Activated CD8-positive, alpha-beta memory T cell treated with anti-CD3 and anti-CD28 coated beads for 4 hours (primary cell): ENCODE measurements around the gene SIGLEC9.
"Not testable (repeated sequence)": the region's sequence is repeated elsewhere in the genome, so short reads cannot be mapped to it uniquely, and the experiment has no call there.

Experiments
- DNase-seq, 2 donors: peaks; one replicate each; pipeline ENCODE4 v3.0.0-alpha.2; 2020; ENCODE audit warnings: low read depth in 2 of 2

Gene SIGLEC9

GRCh38 chr19:51123802-51124201 is 904 bp upstream of the SIGLEC9 start:
- no peak for DNase-seq

GRCh38 chr19:51124216-51124615 is 490 bp upstream of the SIGLEC9 start:
- no peak for DNase-seq

DNA sequence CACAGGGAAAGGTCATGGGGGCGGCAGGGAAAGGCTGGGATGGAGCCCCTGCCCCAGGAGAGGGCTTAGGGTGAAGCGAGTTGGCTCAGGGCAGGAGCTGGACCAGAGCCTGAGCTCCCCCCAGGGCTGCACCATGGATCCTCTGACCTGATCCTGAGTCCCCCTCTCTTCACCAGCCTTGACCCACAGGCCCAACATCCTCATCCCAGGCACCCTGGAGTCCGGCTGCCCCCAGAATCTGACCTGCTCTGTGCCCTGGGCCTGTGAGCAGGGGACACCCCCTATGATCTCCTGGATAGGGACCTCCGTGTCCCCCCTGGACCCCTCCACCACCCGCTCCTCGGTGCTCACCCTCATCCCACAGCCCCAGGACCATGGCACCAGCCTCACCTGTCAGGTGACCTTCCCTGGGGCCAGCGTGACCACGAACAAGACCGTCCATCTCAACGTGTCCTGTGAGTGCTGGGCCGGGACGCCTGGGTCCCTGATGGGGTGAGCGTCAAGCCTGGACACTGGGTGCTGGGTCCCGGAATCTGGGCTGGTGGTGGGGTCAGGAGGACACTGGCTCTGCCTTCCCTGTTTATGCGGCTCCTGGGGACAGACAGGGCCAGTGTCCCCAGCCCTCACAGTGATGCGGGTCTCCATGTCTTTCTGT is 842 bp downstream of the SIGLEC9 start:
- DNase-seq: no peak

- no peak for DNase-seq
These were observed 2.3 kb downstream of the SIGLEC9 start for GRCh38 chr19:51127032-51127431.

- no peak for DNase-seq
These were observed 3.0 kb downstream of the SIGLEC9 start for GRCh38 chr19:51127755-51128154.

DNA sequence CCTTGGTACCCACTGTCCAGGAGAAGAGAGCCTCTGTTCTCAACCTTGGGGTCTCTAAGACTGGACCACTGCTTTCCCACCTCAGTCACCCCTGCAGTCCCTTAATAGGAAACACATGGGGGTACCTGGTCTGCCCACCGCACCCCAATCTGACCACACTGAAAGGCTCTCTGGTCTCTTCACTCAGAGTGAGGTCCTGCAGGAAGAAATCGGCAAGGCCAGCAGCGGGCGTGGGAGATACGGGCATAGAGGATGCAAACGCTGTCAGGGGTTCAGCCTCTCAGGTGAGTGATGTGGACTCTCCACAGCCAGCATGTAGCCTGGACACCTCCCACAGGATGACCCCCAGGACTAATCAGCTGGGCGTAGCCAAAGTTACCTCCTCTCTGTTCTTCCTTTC is 3.5 kb downstream of the SIGLEC9 start:
- DNase-seq: no peak

- DNase-seq: no peak
These were observed 5.0 kb downstream of the SIGLEC9 start for GRCh38 chr19:51129716-51130115.

GRCh38 chr19:51131780-51132680 is 7.3 kb downstream of the SIGLEC9 start:
- DNase-seq: no peak

DNA sequence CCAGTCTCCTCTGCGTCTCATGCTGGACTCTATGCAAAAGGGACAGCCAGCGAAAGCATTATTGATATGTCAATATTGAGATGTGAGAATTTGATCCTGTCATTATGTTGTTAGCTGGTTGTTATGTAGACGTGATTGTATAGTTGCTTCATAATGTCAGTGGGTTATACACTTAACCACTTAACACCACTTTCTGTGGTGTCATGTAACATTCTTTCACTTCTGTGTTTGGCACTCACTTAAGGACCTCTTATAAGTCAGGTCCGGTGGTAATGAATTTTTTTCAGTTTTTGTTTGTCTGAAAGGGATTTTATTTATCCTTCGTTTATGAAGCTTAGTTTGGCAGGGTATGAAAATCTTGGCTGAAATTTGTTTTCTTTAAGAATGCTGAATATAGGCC is 10.3 kb downstream of the SIGLEC9 start:
- no peak for DNase-seq

DNA sequence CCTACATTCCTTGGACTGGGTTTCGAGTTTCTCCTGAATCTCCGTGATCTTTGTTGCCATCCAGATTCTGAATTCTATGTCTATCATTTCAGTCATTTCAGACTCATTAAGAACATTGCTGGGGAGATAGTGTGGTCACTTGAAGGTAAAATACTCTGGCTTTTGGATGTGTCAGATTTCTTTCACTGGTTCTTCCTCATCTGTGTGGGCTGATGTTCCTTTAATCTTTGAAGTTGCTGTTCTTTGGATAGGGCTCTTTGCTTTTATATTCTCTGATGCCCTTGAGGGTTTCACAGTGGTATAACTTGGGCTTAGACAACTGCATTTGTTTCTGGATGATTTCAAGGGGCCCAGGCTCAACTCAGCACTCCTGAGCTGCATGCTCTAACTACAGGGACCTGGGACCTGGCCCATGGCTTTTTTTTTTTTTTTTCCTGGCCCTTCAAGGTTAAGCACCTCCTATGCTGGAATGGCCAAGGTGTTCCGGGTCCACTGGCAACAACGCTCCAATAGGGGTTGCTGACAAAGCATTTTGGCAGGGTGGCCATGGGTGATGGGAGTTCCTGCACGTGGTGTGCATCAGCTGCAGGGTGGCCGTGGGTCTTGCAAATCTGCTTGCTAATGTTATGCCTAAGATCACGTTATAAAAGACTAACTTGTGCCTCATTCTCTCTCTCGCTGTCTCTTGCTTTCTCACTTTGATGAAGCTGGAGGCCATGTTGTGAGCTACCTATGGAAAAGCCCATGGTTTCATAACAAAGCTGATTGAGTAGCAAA is 11.5 kb downstream of the SIGLEC9 start:
- DNase-seq: no peak

DNA sequence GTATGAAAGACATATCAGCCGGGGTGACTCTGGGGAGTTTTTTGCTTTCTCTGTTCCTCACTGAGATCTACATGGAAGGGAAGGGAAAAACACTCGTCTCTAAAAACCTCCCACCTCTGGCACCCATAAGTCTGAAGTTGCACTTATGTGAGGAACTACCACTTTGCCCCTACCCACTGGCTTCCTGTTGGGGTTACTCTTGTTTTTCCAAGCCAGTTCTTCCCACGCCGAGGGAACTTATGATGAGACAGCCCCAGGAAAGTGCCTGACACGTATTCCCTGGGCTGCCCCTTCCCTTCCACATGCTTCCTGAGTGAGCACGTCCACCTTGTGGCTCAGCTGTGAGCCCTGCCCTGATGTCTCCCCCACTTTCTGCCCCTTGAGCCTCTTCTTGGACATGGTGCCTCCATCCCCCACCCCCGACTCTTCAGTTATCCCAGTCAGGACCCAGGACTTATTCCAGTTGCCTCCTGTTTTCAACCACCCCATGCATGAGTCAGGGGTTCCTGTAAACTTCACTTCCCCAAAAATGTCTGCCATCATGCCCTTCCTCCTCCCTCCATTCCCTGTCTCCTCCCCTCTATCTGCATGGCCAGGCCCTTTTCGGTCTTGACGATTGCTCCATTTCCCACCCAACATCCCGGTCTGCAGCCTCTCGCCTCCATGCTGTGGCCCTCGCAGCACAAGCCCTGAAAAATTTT is 12.3 kb downstream of the SIGLEC9 start:
- DNase-seq: no peak

- no peak for DNase-seq
These were observed 13.2 kb downstream of the SIGLEC9 start for GRCh38 chr19:51137792-51138425.

GRCh38 chr19:51138549-51138979 is 13.9 kb downstream of the SIGLEC9 start:
- no peak for DNase-seq

GRCh38 chr19:51139299-51140014 is 14.8 kb downstream of the SIGLEC9 start:
- no peak for DNase-seq

GRCh38 chr19:51140441-51140840 is 15.7 kb downstream of the SIGLEC9 start:
- DNase-seq: no peak

DNA sequence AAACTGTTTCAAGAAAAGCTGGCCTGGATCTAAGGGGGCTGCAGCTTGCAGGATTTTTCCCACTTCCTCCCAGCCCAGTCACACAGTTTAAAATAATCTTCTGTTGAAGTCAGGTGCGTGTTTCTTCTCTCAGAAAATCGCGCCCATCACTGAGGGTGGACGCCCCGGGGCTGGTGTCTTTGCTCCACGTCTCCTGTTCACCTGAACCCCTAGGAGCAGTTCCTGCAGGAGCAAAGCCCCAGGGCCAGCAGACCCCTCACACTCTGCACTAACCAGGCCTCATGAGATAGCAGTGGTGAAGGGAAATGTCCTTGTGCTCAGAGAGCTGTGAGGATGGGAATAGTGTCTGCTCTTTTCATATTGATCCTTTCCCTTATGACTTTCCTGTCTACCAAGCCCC is 16.5 kb downstream of the SIGLEC9 start:
- no peak for DNase-seq

DNA sequence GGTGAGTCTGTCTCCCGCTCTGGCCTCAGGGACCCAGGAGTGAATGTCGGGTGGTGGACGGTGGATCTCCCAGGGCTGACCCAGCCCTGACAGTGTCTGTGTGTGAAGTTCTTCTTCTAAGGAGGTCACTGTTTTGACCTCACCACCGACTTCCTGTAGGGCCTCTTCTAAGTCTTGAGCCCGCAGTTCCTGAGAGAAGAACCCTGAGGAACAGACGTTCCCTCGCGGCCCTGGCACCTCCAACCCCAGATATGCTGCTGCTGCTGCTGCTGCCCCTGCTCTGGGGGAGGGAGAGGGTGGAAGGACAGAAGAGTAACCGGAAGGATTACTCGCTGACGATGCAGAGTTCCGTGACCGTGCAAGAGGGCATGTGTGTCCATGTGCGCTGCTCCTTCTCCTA is 17.4 kb downstream of the SIGLEC9 start, which contains the start of gene SIGLEC7:
SIGLEC7 (plus strand) TSS at position 183 of the 400 bp plus-strand sequence; CDS start at position 252, 69 bp downstream.
- no peak for DNase-seq

GRCh38 chr19:51142809-51143475 is 18.2 kb downstream of the SIGLEC9 start:
- not testable (repeated sequence) for DNase-seq

GRCh38 chr19:51143486-51143885 is 18.8 kb downstream of the SIGLEC9 start:
- no peak for DNase-seq
